HEK293T (cell line): Measurements from ENCODE around the gene MSMP.

ENCODE experiments used
- CTCF ChIA-PET: fragments of 350-600 bp; formaldehyde crosslinking; extraction: SDS; loops from one replicate; lab custom pipeline; 2021; ENCODE audit warnings: antibody characterized with exemption, inconsistent platforms; lab: Yijun Ruan, JAX
- POLR2A ChIA-PET: fragments of 350-600 bp; formaldehyde crosslinking; extraction: SDS; loops from one replicate; lab custom pipeline; 2020; ENCODE audit warnings: antibody characterized with exemption, inconsistent platforms; lab: Yijun Ruan, JAX
- DNase-seq: peaks from one replicate; pipeline ENCODE4 v3.0.0; 2012; ENCODE audit warnings: mixed read lengths; ENCODE audit errors: extremely low spot score
- ARNT ChIP-seq: fragments of 450-650 bp; IDR thresholded peaks from 2 replicates; pipeline ENCODE4 v1.6.1; 2017; ENCODE audit warnings: mild to moderate bottlenecking
- BHLHE40 ChIP-seq: fragments of 450-650 bp; IDR thresholded peaks from 2 replicates; pipeline ENCODE4 v1.6.1; 2016; ENCODE audit warnings: mild to moderate bottlenecking, moderate library complexity, borderline replicate concordance
- CTBP1 ChIP-seq: fragments of 450-650 bp; IDR thresholded peaks from 2 replicates; pipeline ENCODE4 v1.6.1; 2016; ENCODE audit warnings: borderline replicate concordance
- ELF4 ChIP-seq: fragments of 450-650 bp; IDR thresholded peaks from 2 replicates; pipeline ENCODE4 v1.6.1; 2017; ENCODE audit warnings: antibody characterized with exemption
- FOXA1 ChIP-seq: fragments of 450-650 bp; IDR thresholded peaks from 2 replicates; pipeline ENCODE4 v1.6.1; 2016; ENCODE audit warnings: mild to moderate bottlenecking
- FOXK2 ChIP-seq: fragments of 450-650 bp; IDR thresholded peaks from 2 replicates; pipeline ENCODE4 v1.6.1; 2016; ENCODE audit warnings: mild to moderate bottlenecking
- FOXM1 ChIP-seq: fragments of 450-650 bp; IDR thresholded peaks from 2 replicates; pipeline ENCODE4 v1.6.1; 2017; ENCODE audit warnings: mild to moderate bottlenecking, borderline replicate concordance
- HDGF ChIP-seq: fragments of 450-650 bp; IDR thresholded peaks from 2 replicates; pipeline ENCODE4 v1.6.1; 2017; ENCODE audit warnings: antibody characterized with exemption, borderline replicate concordance
- L3MBTL2 ChIP-seq: fragments of 450-650 bp; conservative IDR thresholded peaks from 2 replicates; pipeline ENCODE4 v1.6.1; 2016; ENCODE audit warnings: mild to moderate bottlenecking
- LEF1 ChIP-seq: fragments of 450-650 bp; IDR thresholded peaks from 2 replicates; pipeline ENCODE4 v1.6.1; 2017; ENCODE audit warnings: mild to moderate bottlenecking, borderline replicate concordance
- NFRKB ChIP-seq: fragments of 450-650 bp; IDR thresholded peaks from 2 replicates; pipeline ENCODE4 v1.6.1; 2016; ENCODE audit warnings: mild to moderate bottlenecking, moderate library complexity
- PKNOX1 ChIP-seq: fragments of 450-650 bp; IDR thresholded peaks from 2 replicates; pipeline ENCODE4 v1.6.1; 2016
- SP1 ChIP-seq: fragments of 450-650 bp; IDR thresholded peaks from 2 replicates; pipeline ENCODE4 v1.6.1; 2017
- SUZ12 ChIP-seq: fragments of 450-650 bp; IDR thresholded peaks from 2 replicates; pipeline ENCODE4 v1.6.1; 2016; ENCODE audit warnings: mild to moderate bottlenecking
- TARDBP ChIP-seq: fragments of 450-650 bp; IDR thresholded peaks from 2 replicates; pipeline ENCODE4 v1.6.1; 2016
- ZNF384 ChIP-seq: fragments of 450-650 bp; IDR thresholded peaks from 2 replicates; pipeline ENCODE4 v1.6.1; 2016

MSMP gene

DNA sequence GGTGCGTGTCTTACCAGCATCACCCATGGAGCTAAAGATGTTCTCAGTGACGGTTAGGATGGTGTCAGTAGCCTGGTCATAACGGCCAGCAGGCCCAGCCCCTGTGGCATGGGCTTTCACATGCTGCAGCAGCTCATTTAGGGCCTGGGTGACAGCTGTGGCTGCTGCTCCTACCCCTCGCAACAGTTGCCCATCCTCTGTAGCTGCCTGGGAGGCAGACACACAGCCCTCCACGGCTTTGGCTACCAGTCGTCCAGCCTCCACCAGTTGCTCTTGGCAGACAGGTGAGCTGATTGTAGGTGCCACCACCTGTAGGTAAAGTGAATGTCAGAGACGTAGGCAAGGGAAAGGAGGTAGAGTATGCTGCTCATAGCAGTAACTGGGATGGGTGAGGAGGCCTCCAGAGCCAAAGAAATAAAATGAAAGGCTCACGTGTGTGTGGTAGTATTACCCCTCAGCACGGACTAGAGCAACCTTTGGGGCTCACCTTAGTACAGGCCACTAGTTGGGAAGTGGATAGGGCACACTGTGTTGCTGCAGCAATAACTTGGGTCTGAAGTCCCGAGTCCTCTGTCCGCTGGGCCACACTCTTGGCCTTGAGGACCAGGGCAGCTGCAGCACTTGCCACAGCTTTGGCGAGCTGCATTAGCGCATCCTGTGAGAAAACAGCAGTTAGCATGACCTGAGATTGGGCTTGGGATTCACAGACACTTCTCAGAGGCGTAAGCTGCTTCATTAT is 36.8 kb downstream of the MSMP start:
- POLR2A ChIA-PET, result no interaction called here
- DNase-seq, result no peak
- no peak for TF ChIP-seq SUZ12
- TF ChIP-seq HDGF, result no peak
- no peak for TF ChIP-seq PKNOX1
- TF ChIP-seq L3MBTL2, result no peak
- no peak for TF ChIP-seq LEF1
- TF ChIP-seq NFRKB, result no peak
- TF ChIP-seq BHLHE40, result no peak
- no peak for TF ChIP-seq FOXM1
- TF ChIP-seq ELF4, result no peak
- no peak for TF ChIP-seq CTBP1
- TF ChIP-seq FOXA1, result no peak
- TF ChIP-seq ZNF384, result no peak
- CTCF ChIA-PET, result no interaction called here

GRCh38 chr9:35716230-35716629 is 37.8 kb downstream of the MSMP start:
- no peak for DNase-seq
- TF ChIP-seq PKNOX1 (no peak), FOXM1 (no peak), TARDBP (no peak), ARNT (no peak), SP1 (no peak)
- POLR2A ChIA-PET, result no interaction called here
- CTCF ChIA-PET, result no interaction called here

DNA sequence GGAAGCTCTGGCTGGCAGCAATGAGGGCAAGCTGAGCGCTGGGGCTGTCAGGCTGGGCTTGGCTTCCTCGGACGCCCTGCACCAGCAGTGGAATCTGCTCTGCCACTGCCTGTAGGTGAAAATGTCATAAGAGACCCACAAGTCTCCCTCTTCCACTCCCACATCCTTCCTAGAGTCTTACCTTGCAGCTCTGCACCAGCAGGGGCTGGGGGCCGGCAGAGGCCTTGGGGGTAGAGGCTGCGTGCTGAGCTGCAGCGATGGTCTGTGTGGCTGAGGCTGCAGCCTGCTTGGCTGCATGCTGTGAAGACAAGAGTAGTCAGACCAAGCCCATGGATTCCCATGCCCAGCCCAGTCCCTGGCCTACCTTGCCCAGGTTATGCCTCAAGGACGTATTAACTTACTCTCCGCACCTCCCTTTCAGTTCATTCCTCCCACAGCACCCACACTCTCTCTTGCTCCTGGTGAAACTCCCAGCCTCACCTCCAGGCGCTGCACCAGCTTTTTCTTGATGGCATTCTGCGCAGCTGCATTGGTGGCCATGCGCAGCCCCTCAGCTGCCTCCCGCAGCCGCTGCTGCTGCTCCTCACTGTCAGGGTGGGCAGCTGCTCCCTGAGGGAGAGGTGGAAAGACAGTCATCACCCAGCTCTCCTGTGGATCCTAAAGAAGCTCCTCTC is 39.4 kb downstream of the MSMP start:
- ChIA-PET CTCF (interaction anchor here (0.6 kb wide), 1 partner anchor 199 kb away, joined by 6 read pairs; no protein-coding TSS in a partner anchor), POLR2A (no interaction called here)
- TF ChIP-seq SP1 (no peak), NFRKB (no peak), PKNOX1 (no peak), ELF4 (no peak), L3MBTL2 (no peak), FOXA1 (no peak), BHLHE40 (no peak), FOXM1 (no peak), SUZ12 (no peak), CTBP1 (no peak), HDGF (no peak), ZNF384 (no peak), FOXK2 (no peak), LEF1 (no peak), TARDBP (no peak), ARNT (no peak)
- DNase-seq, result no peak

DNA sequence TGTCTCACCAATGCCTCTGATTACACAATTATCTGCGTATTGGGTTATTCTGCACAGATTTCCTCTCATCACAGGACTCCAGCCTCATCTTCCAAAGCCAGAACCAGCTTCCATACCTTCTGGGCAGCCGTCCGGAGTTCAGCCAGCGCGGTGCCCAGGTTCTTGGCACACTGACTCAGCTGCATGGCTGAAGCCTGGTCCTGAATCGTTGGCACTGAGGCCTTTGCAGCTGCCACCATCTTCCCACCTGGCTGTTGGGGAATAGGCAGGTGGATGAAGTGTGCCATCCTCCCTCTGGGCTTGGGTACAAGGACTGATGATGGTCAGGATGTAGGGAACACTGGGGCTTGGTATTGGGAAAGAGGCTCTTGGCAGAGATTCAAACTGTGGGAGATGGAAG is 40.0 kb downstream of the MSMP start:
- DNase-seq, result no peak
- POLR2A ChIA-PET, result no interaction called here
- CTCF ChIA-PET, result interaction anchor here (1.3 kb wide), 1 partner anchor 17 kb away, joined by 4 read pairs; no protein-coding TSS in a partner anchor
- TF ChIP-seq BHLHE40, result no peak
- no peak for TF ChIP-seq LEF1
- TF ChIP-seq L3MBTL2, result no peak
- TF ChIP-seq NFRKB, result no peak
- TF ChIP-seq ZNF384, result no peak
- TF ChIP-seq SP1, result no peak
- TF ChIP-seq SUZ12, result no peak
- TF ChIP-seq ELF4, result no peak
- no peak for TF ChIP-seq CTBP1
- no peak for TF ChIP-seq HDGF
- TF ChIP-seq FOXM1, result no peak
- no peak for TF ChIP-seq PKNOX1
- TF ChIP-seq ARNT, result no peak
- TF ChIP-seq TARDBP, result no peak
- no peak for TF ChIP-seq FOXK2
- TF ChIP-seq FOXA1, result no peak

DNA sequence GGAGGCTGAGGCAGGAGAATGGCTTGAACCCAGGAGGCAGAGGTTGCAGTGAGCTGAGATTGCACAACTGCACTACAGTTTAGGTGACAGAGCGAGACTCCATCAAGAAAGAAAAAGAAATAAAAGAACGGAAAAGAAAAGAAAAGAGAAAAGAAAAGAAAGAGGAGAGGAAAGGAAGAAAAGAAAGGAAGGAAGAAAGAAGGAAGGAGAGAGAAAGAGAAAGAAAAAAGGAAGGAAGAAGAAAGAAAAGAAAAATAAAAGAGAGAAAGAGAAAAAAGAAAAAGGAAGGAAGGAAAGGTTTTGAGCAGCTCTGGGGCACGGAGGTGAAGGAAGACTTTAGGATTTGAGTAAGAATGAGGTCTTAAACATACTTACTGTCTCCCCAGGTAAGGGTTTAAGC is 40.5 kb downstream of the MSMP start:
- POLR2A ChIA-PET, result no interaction called here
- DNase-seq, result no peak
- CTCF ChIA-PET, result interaction anchor here (1.3 kb wide), 1 partner anchor 17 kb away, joined by 4 read pairs; no protein-coding TSS in a partner anchor

More for the DNA sequence above, 40.5 kb downstream of the MSMP start:
- TF ChIP-seq PKNOX1, result no peak
- TF ChIP-seq SUZ12, result no peak
- no peak for TF ChIP-seq L3MBTL2
- no peak for TF ChIP-seq CTBP1
